ENCODE results near the gene PTPRM.

GRCh38 chr18:7642331-7642890, 75.3 kb downstream of the PTPRM start:
- TF ChIP-seq POLR2A (IDR thresholded peaks at IDR 0.05) (no peak), CTCF (IDR thresholded peaks at IDR 0.05) (no peak), EP300 (IDR thresholded peaks at IDR 0.05; ENCODE audit: low read depth) (no peak), POLR2AphosphoS5 (IDR thresholded peaks at IDR 0.05) (no peak)
